Upper lobe of left lung (tissue), 6 donors: ENCODE data around the gene CDK11A. TPM values are rescaled to one million over a fixed set of nuclear protein-coding genes. Genes with fewer than 3 reads are reported as not detected.
"Not testable (repeated sequence)": the region's sequence is repeated elsewhere in the genome, so short reads cannot be mapped to it uniquely, and the experiment has no call there.

Experiments used
- ATAC-seq, 2 donors: fragments of 200-7000 bp; cut with Tn5 transposase; one replicate each; pipeline ENCODE4 v1.9.1; 2022; ENCODE audit warnings: mild to moderate bottlenecking in 2 of 2, moderate library complexity in 2 of 2; ENCODE audit not compliant: low FRiP score in 2 of 2
- DNase-seq, 2 donors: peaks; one replicate each; pipeline ENCODE4 v3.0.0-alpha.2; 2019 to 2020
- H3K27ac ChIP-seq, 4 donors: fragments of 200-600 bp; sonication (generic); one replicate each; pipeline ENCODE4 v1.5.1; 2016 to 2019
- H3K27me3 ChIP-seq, 4 donors: fragments of 200-600 bp; sonication (generic); one replicate each; pipeline ENCODE4 v1.5.1; 2017 to 2019
- H3K36me3 ChIP-seq, 4 donors: fragments of 200-600 bp; sonication (generic); one replicate each; pipeline ENCODE4 v1.5.1; 2016 to 2019
- H3K4me1 ChIP-seq, 4 donors: fragments of 200-600 bp; sonication (generic); one replicate each; pipeline ENCODE4 v1.5.1; 2018 to 2019
- H3K4me3 ChIP-seq, 4 donors: fragments of 200-600 bp; sonication (generic); one replicate each; pipeline ENCODE4 v1.5.1; 2017 to 2019; ENCODE audit warnings: mild to moderate bottlenecking in 2 of 4, moderate library complexity in 1 of 4
- H3K9me3 ChIP-seq, 4 donors: fragments of 200-600 bp; sonication (generic); one replicate each; pipeline ENCODE4 v1.5.1; 2018 to 2019
- CTCF ChIP-seq, 6 experiments: fragments of 450-650 bp in 4 of 6; fragments of 200-600 bp in 2 of 6; sonication (generic) in 2 of 6; IDR thresholded peaks; one replicate each; pipeline ENCODE4 v1.5.1; 2016 to 2019; ENCODE audit warnings: antibody characterized with exemption in 6 of 6
- EP300 ChIP-seq, 4 donors: sonication (generic); formaldehyde crosslinking; IDR thresholded peaks; one replicate each; pipeline ENCODE4 v1.5.1; 2017; ENCODE audit warnings: antibody characterized with exemption in 4 of 4, control low read depth in 2 of 4
- POLR2A ChIP-seq, 4 donors: fragments of 450-650 bp; IDR thresholded peaks; one replicate each; pipeline ENCODE4 v1.5.1; 2016 to 2017; ENCODE audit warnings: antibody characterized with exemption in 4 of 4, mild to moderate bottlenecking in 2 of 4
- POLR2AphosphoS5 ChIP-seq, 2 donors: sonication (generic); formaldehyde crosslinking; IDR thresholded peaks; one replicate each; pipeline ENCODE4 v1.5.1; 2017; ENCODE audit warnings: antibody characterized with exemption in 2 of 2
- WGBS, 2 donors: methylation state at CpG; one replicate each; pipeline ENCODE4 v1.1.5; 2017 to 2018; 5-methylcytosine and 5-hydroxymethylcytosine counted together
- total RNA-seq, 6 donors: library from RNA; depleted of rRNA in 4 of 6; stranded (reverse); fragments of >200 nt in 4 of 6; gene quantifications; one replicate each; pipeline versions ENCODE4 v1.1.0 to v1.2.1, GENCODE V29; 2016 to 2021
- donor health status: DM: no; HTN: no; CAD: no; lungs with moderate emphysema.
- donor health status: DM: no; HTN: yes; CAD: no; lungs with severe emphysema.

CDK11A gene
- total RNA-seq, 6 donors from 2014 or later = 23.9 to 417 (median 54.5) TPM

- ATAC-seq (no peak), DNase-seq (no peak)
- TF ChIP-seq EP300 (IDR thresholded peaks at IDR 0.05) (no peak), POLR2A (IDR thresholded peaks at IDR 0.05) (no peak), CTCF (IDR thresholded peaks at IDR 0.05) (no peak), POLR2AphosphoS5 (IDR thresholded peaks at IDR 0.05) (no peak)
- Histone ChIP-seq H3K9me3 (no peaks in the 10 kb centered on the region), H3K36me3 (peaks cover 6 to 33% (median 15%) of the 10 kb centered on the region in 4 donors), H3K27ac (no peak overlapping the region), H3K27me3 (no peaks in the 10 kb centered on the region), H3K4me1 (peaks cover 0 to 3% (median 1%) of the 10 kb centered on the region in 4 donors), H3K4me3 (no peak overlapping the region)
- 76 to 82% methylated on average over 6 to 7 of the region's 7 CpGs for WGBS, 2 donors
These were observed 3.0 kb downstream of the CDK11A start for GRCh38 chr1:1721201-1721600.

GRCh38 chr1:1715109-1715883 lies 8.9 kb downstream of the CDK11A start:
- H3K27me3 ChIP-seq, H3K9me3 ChIP-seq, H3K27ac ChIP-seq, ATAC-seq, DNase-seq, H3K4me3 ChIP-seq, H3K4me1 ChIP-seq: not testable (repeated sequence)
- peaks cover 0 to 33% (median 14%) of the 10 kb centered on the region in 4 donors for H3K36me3 ChIP-seq
- 84 to 89% methylated on average over 10 to 11 of the region's 18 CpGs for WGBS, 2 donors

GRCh38 chr1:1707897-1708296 lies 16.3 kb downstream of the CDK11A start:
- not testable (repeated sequence) for H3K4me1 ChIP-seq, H3K27ac ChIP-seq, H3K27me3 ChIP-seq, H3K4me3 ChIP-seq, ATAC-seq, H3K9me3 ChIP-seq
- 100% methylated on average over 6 of the region's 20 CpGs; no CpG with 5 or more reads in 1 of the 2 donors for WGBS, 2 donors
- peaks cover 4 to 37% (median 26%) of the 10 kb centered on the region in 4 donors for H3K36me3 ChIP-seq
- peak in 1 of 2 donors; percentile 60 for DNase-seq

GRCh38 chr1:1707241-1707640 lies 16.9 kb downstream of the CDK11A start:
- not testable (repeated sequence) for H3K9me3 ChIP-seq, H3K4me1 ChIP-seq, H3K27me3 ChIP-seq, H3K27ac ChIP-seq, H3K4me3 ChIP-seq, ATAC-seq
- peak in 1 of 2 donors; percentile 73 for DNase-seq
- 90% methylated on average over 2 of the region's 23 CpGs; no CpG with 5 or more reads in 1 of the 2 donors for WGBS, 2 donors
- H3K36me3 ChIP-seq = peaks cover 4 to 37% (median 26%) of the 10 kb centered on the region in 4 donors

GRCh38 chr1:1705623-1706022 lies 18.5 kb downstream of the CDK11A start:
- WGBS, 2 donors = 84% methylated on average over 5 of the region's 10 CpGs; no CpG with 5 or more reads in 1 of the 2 donors
- not testable (repeated sequence) for H3K9me3 ChIP-seq, H3K4me1 ChIP-seq, DNase-seq, H3K27me3 ChIP-seq, H3K27ac ChIP-seq, ATAC-seq, H3K4me3 ChIP-seq
- H3K36me3 ChIP-seq = peaks cover 4 to 37% (median 26%) of the 10 kb centered on the region in 4 donors

GRCh38 chr1:1704284-1704957 lies 19.7 kb downstream of the CDK11A start:
- H3K27me3 ChIP-seq, ATAC-seq, H3K9me3 ChIP-seq, H3K4me3 ChIP-seq, H3K27ac ChIP-seq, H3K4me1 ChIP-seq: not testable (repeated sequence)
- peaks cover 4 to 37% (median 26%) of the 10 kb centered on the region in 4 donors for H3K36me3 ChIP-seq
- peak in 1 of 2 donors; percentile 68 for DNase-seq
- 86 to 94% methylated on average over 10 to 17 of the region's 27 CpGs for WGBS, 2 donors

GRCh38 chr1:1703796-1704195 lies 20.4 kb downstream of the CDK11A start:
- H3K27ac ChIP-seq = no peak overlapping the region
- DNase-seq (peak in 1 of 2 donors; percentile 66), ATAC-seq (no peak)
- H3K27me3 ChIP-seq = no peaks in the 10 kb centered on the region
- H3K4me3 ChIP-seq = no peak overlapping the region
- H3K36me3 ChIP-seq = peaks cover 4 to 37% (median 26%) of the 10 kb centered on the region in 4 donors
- H3K9me3 ChIP-seq = no peaks in the 10 kb centered on the region
- H3K4me1 ChIP-seq = no peaks in the 10 kb centered on the region
- TF ChIP-seq EP300 (IDR thresholded peaks at IDR 0.05) (no peak), CTCF (IDR thresholded peaks at IDR 0.05) (no peak), POLR2A (IDR thresholded peaks at IDR 0.05) (no peak), POLR2AphosphoS5 (IDR thresholded peaks at IDR 0.05) (no peak)
- 93 to 95% methylated on average over 8 to 21 of the region's 22 CpGs for WGBS, 2 donors

- not testable (repeated sequence) for H3K9me3 ChIP-seq, H3K4me1 ChIP-seq, H3K27me3 ChIP-seq, H3K4me3 ChIP-seq, ATAC-seq, DNase-seq, H3K27ac ChIP-seq
- WGBS, 2 donors = 90 to 93% methylated on average over 8 to 13 of the region's 18 CpGs
- peaks cover 4 to 33% (median 23%) of the 10 kb centered on the region in 4 donors for H3K36me3 ChIP-seq
These were observed 21.7 kb downstream of the CDK11A start for GRCh38 chr1:1702506-1702905.

- H3K9me3 ChIP-seq, H3K4me3 ChIP-seq, H3K27ac ChIP-seq, H3K27me3 ChIP-seq, DNase-seq, H3K4me1 ChIP-seq: not testable (repeated sequence)
- peak in 1 of 2 donors; percentile 78 for ATAC-seq
- peaks cover 4 to 19% (median 13%) of the 10 kb centered on the region in 4 donors for H3K36me3 ChIP-seq
- WGBS, 2 donors = no CpG with 5 or more reads among the region's 33 CpGs
These were observed 23.6 kb downstream of the CDK11A start for GRCh38 chr1:1700557-1700956.

GRCh38 chr1:1700067-1700466 lies 24.1 kb downstream of the CDK11A start:
- DNase-seq, H3K27ac ChIP-seq, H3K4me1 ChIP-seq, H3K4me3 ChIP-seq, H3K9me3 ChIP-seq, H3K27me3 ChIP-seq: not testable (repeated sequence)
- no CpG with 5 or more reads among the region's 45 CpGs for WGBS, 2 donors
- ATAC-seq = peak in 1 of 2 donors; percentile 8
- peaks cover 4 to 16% (median 13%) of the 10 kb centered on the region in 4 donors for H3K36me3 ChIP-seq
